Testis (tissue), 2 donors: ENCODE results near the gene GPX2.

Experiments used
- CTCF ChIP-seq, 3 experiments: fragments of 450-650 bp in 2 of 3; fragments of 200-600 bp in 1 of 3; sonication (generic) in 1 of 3; IDR thresholded peaks; one replicate each; pipeline ENCODE4 v1.5.1; 2016 to 2019; ENCODE audit warnings: antibody characterized with exemption in 3 of 3, mild to moderate bottlenecking in 2 of 3, moderate library complexity in 1 of 3
- POLR2A ChIP-seq: fragments of 450-650 bp; IDR thresholded peaks from one replicate; pipeline ENCODE4 v1.6.1; 2017; ENCODE audit warnings: antibody characterized with exemption, mild to moderate bottlenecking, moderate library complexity

GRCh38 chr14:64954491-64955240, 12.1 kb upstream of the GPX2 start:
- TF ChIP-seq POLR2A (no peak), CTCF (IDR thresholded peaks at IDR 0.05) (no peak)
